HEK293T (cell line): ENCODE data around the gene HMCN2.

ENCODE experiments used
- BHLHE40 ChIP-seq: fragments of 450-650 bp; IDR thresholded peaks from 2 replicates; pipeline ENCODE4 v1.6.1; 2016; ENCODE audit warnings: mild to moderate bottlenecking, moderate library complexity, borderline replicate concordance
- CTBP1 ChIP-seq: fragments of 450-650 bp; IDR thresholded peaks from 2 replicates; pipeline ENCODE4 v1.6.1; 2016; ENCODE audit warnings: borderline replicate concordance
- FOXK2 ChIP-seq: fragments of 450-650 bp; IDR thresholded peaks from 2 replicates; pipeline ENCODE4 v1.6.1; 2016; ENCODE audit warnings: mild to moderate bottlenecking
- FOXM1 ChIP-seq: fragments of 450-650 bp; IDR thresholded peaks from 2 replicates; pipeline ENCODE4 v1.6.1; 2017; ENCODE audit warnings: mild to moderate bottlenecking, borderline replicate concordance
- HDGF ChIP-seq: fragments of 450-650 bp; IDR thresholded peaks from 2 replicates; pipeline ENCODE4 v1.6.1; 2017; ENCODE audit warnings: antibody characterized with exemption, borderline replicate concordance
- L3MBTL2 ChIP-seq: fragments of 450-650 bp; conservative IDR thresholded peaks from 2 replicates; pipeline ENCODE4 v1.6.1; 2016; ENCODE audit warnings: mild to moderate bottlenecking
- SP1 ChIP-seq: fragments of 450-650 bp; IDR thresholded peaks from 2 replicates; pipeline ENCODE4 v1.6.1; 2017
- TARDBP ChIP-seq: fragments of 450-650 bp; IDR thresholded peaks from 2 replicates; pipeline ENCODE4 v1.6.1; 2016

DNA sequence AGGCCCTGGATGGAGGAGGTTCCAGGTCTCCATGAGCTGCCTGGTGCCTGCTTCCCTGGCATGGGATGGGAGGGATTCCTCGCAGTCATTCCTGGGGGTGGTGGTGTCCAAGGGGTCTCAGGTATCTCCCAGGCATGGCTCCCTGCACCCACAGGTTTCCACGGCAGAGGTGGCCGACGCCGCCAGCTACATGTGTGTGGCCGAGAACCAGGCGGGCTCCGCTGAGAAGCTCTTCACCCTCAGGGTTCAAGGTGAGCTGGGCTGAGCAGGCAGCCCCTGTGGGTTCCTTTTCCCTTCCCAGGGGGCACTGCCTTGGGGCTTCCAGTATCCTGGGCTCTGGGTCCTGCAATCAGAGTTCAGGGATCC lies 117.8 kb downstream of the HMCN2 start:
- no peak for TF ChIP-seq SP1
- TF ChIP-seq TARDBP: no peak
- TF ChIP-seq L3MBTL2: no peak
- no peak for TF ChIP-seq FOXK2
- TF ChIP-seq HDGF: no peak
- no peak for TF ChIP-seq BHLHE40
- no peak for TF ChIP-seq CTBP1
- no peak for TF ChIP-seq FOXM1
